Measurements from ENCODE around the gene HSD3B7. TPM values are rescaled to one million over a fixed set of nuclear protein-coding genes. Genes with fewer than 3 reads are reported as not detected.

The HSD3B7 gene
- total RNA-seq, 4 donors from 2014 or later, result 14.9 to 42.9 (median 22.5) TPM

GRCh38 chr16:31036691-31037090 lies 51.7 kb downstream of the HSD3B7 start:
- DNase-seq (ENCODE audit: low spot score in 2 of 2), result no peak
- TF ChIP-seq, protein P1, sequence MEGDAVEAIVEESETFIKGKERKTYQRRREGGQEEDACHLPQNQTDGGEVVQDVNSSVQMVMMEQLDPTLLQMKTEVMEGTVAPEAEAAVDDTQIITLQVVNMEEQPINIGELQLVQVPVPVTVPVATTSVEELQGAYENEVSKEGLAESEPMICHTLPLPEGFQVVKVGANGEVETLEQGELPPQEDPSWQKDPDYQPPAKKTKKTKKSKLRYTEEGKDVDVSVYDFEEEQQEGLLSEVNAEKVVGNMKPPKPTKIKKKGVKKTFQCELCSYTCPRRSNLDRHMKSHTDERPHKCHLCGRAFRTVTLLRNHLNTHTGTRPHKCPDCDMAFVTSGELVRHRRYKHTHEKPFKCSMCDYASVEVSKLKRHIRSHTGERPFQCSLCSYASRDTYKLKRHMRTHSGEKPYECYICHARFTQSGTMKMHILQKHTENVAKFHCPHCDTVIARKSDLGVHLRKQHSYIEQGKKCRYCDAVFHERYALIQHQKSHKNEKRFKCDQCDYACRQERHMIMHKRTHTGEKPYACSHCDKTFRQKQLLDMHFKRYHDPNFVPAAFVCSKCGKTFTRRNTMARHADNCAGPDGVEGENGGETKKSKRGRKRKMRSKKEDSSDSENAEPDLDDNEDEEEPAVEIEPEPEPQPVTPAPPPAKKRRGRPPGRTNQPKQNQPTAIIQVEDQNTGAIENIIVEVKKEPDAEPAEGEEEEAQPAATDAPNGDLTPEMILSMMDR (IDR thresholded peaks at IDR 0.05), result no peak
- TF ChIP-seq EP300 (IDR thresholded peaks at IDR 0.05) (no peak), POLR2A (IDR thresholded peaks at IDR 0.05) (no peak)
- Histone ChIP-seq H3K36me3 (peaks cover 0 to 46% (median 23%) of the 10 kb centered on the region in 3 donors), H3K4me1 (peaks cover 0 to 35% (median 6%) of the 10 kb centered on the region in 4 donors), H3K4me3 (no peak overlapping the region), H3K27me3 (no peaks in the 10 kb centered on the region), H3K27ac (no peak overlapping the region), H3K9me3 (no peaks in the 10 kb centered on the region)
- 75 to 79% methylated on average over 2 of the region's 2 CpGs for WGBS, 2 donors

Small RNA genes lying within 50 kb of the gene (small RNA-seq; reads per million reads assigned to genes)
- gene AC135048.1, result not detected

Other genes starting within 250 kb of the HSD3B7 start
- 10 to 100 TPM; 29.9 to 46.2 (median 33.3) TPM for gene PHKG2, start 236.8 kb upstream of the HSD3B7 start, total RNA-seq
- gene CFAP119, start 223.1 kb upstream of the HSD3B7 start, total RNA-seq, result 10 to 100 TPM in 1 of 4 donors, 1 to 10 TPM in 3; 3.7 to 12.6 (median 8.2) TPM
- 100 to 1,000 TPM in 1 of 4 donors, 10 to 100 TPM in 3; 71.7 to 127 (median 91.5) TPM for gene RNF40, start 222.9 kb upstream of the HSD3B7 start, total RNA-seq
- gene ZNF629, start 198.0 kb upstream of the HSD3B7 start, total RNA-seq, result 10 to 100 TPM; 14.7 to 22.2 (median 17.1) TPM
- gene BCL7C, start 91.1 kb upstream of the HSD3B7 start, total RNA-seq, result 10 to 100 TPM; 42.9 to 54.0 (median 48.2) TPM
- gene CTF1, start 88.6 kb upstream of the HSD3B7 start, total RNA-seq, result 1 to 10 TPM; 2.2 to 5.9 (median 3.1) TPM
- gene FBXL19, start 61.6 kb upstream of the HSD3B7 start, total RNA-seq, result 10 to 100 TPM in 3 of 4 donors, 1 to 10 TPM in 1; 7.4 to 25.8 (median 16.7) TPM
- gene ORAI3, start 36.1 kb upstream of the HSD3B7 start, total RNA-seq, result 10 to 100 TPM; 50.7 to 58.4 (median 52.9) TPM
- gene SETD1A, start 27.5 kb upstream of the HSD3B7 start, total RNA-seq, result 10 to 100 TPM in 2 of 4 donors, 1 to 10 TPM in 2; 7.9 to 17.1 (median 10.7) TPM
- gene STX1B, start 25.4 kb downstream of the HSD3B7 start, total RNA-seq, result 1 to 10 TPM in 3 of 4 donors, under 1 TPM in 1; 0.84 to 6.1 (median 1.3) TPM
- gene STX4, start 48.4 kb downstream of the HSD3B7 start, total RNA-seq, result 10 to 100 TPM; 50.7 to 69.3 (median 63.9) TPM
- 10 to 100 TPM; 15.5 to 20.3 (median 16.7) TPM for gene ZNF668, start 89.0 kb downstream of the HSD3B7 start, total RNA-seq
- gene ZNF646, start 89.2 kb downstream of the HSD3B7 start, total RNA-seq, result 10 to 100 TPM; 13.4 to 22.5 (median 20.0) TPM
- 1 to 10 TPM; 1.3 to 5.4 (median 3.1) TPM for gene PRSS53, start 103.7 kb downstream of the HSD3B7 start, total RNA-seq
- gene VKORC1, start 109.6 kb downstream of the HSD3B7 start, total RNA-seq, result 100 to 1,000 TPM; 114 to 180 (median 136) TPM
- 10 to 100 TPM; 37.9 to 53.4 (median 45.6) TPM for gene BCKDK, start 123.2 kb downstream of the HSD3B7 start, total RNA-seq
- gene KAT8, start 132.5 kb downstream of the HSD3B7 start, total RNA-seq, result 10 to 100 TPM; 79.5 to 99.0 (median 92.7) TPM
- under 1 TPM in 1 of 4 donors, not detected in 3; 0.20 TPM for gene PRSS8, start 150.5 kb downstream of the HSD3B7 start, total RNA-seq
- gene PRSS36, start 164.9 kb downstream of the HSD3B7 start, total RNA-seq, result 10 to 100 TPM in 2 of 4 donors, 1 to 10 TPM in 2; 6.5 to 21.3 (median 10.8) TPM
- gene FUS, start 194.9 kb downstream of the HSD3B7 start, total RNA-seq, result 100 to 1,000 TPM in 3 of 4 donors, 10 to 100 TPM in 1; 91.8 to 125 (median 109) TPM
- gene PYCARD, start 217.6 kb downstream of the HSD3B7 start, total RNA-seq, result 10 to 100 TPM; 27.8 to 64.5 (median 46.7) TPM
- under 1 TPM in 3 of 4 donors, not detected in 1; under 0.01 to 0.60 (median 0.21) TPM for gene TRIM72, start 228.9 kb downstream of the HSD3B7 start, total RNA-seq
- 1 to 10 TPM in 1 of 4 donors, not detected in 3; 5.5 TPM for gene PYDC1, start 231.9 kb downstream of the HSD3B7 start, total RNA-seq